Hematopoietic multipotent progenitor cell treated with erythropoietin and hydrocortisone succinate and interleukin-3 and kit ligand, for 8 days (in vitro differentiated cells): ENCODE data around the gene RBM14.
"Not testable (repeated sequence)": the region's sequence is repeated elsewhere in the genome, so short reads cannot be mapped to it uniquely, and the experiment has no call there.

Experiments used
- DNase-seq: peaks from one replicate; pipeline ENCODE4 v3.0.0-alpha.2; 2015

Gene RBM14

GRCh38 chr11:66616379-66617154, at the start of gene RBM14:
Gene RBM14 (plus strand): TSS chr11:66616630. CDS start chr11:66616721, 91 bp downstream.
- DNase-seq = peak; percentile 100

GRCh38 chr11:66567787-66568123, 48.7 kb upstream of the RBM14 start:
- no peak for DNase-seq

- DNase-seq = peak; percentile 80
These were observed 48.1 kb upstream of the RBM14 start, which contains the start of gene CTSF for GRCh38 chr11:66568124-66568916. Gene CTSF (minus strand): TSS chr11:66568606. CDS start chr11:66568486, 120 bp downstream.

- DNase-seq = no peak
These were observed 47.4 kb upstream of the RBM14 start for GRCh38 chr11:66569076-66569475.

GRCh38 chr11:66570079-66570849, 46.2 kb upstream of the RBM14 start:
- no peak for DNase-seq

- DNase-seq = no peak
These were observed 45.6 kb upstream of the RBM14 start for GRCh38 chr11:66570850-66571180.

GRCh38 chr11:66579017-66579606, 37.3 kb upstream of the RBM14 start:
- DNase-seq = peak; percentile 66

- DNase-seq = no peak
These were observed 35.6 kb upstream of the RBM14 start for GRCh38 chr11:66580803-66581202.

- DNase-seq = no peak
These were observed 35.2 kb upstream of the RBM14 start for GRCh38 chr11:66581261-66581660.

- DNase-seq = not testable (repeated sequence)
These were observed 33.8 kb upstream of the RBM14 start for GRCh38 chr11:66582565-66583147.

- DNase-seq = not testable (repeated sequence)
These were observed 31.0 kb upstream of the RBM14 start for GRCh38 chr11:66585447-66585846.

GRCh38 chr11:66586136-66586535, 30.3 kb upstream of the RBM14 start:
- DNase-seq = no peak

GRCh38 chr11:66589315-66589714, 27.1 kb upstream of the RBM14 start:
- DNase-seq = not testable (repeated sequence)

- no peak for DNase-seq
These were observed 26.3 kb upstream of the RBM14 start for GRCh38 chr11:66589996-66590675.

- no peak for DNase-seq
These were observed 25.3 kb upstream of the RBM14 start for GRCh38 chr11:66591175-66591574.

GRCh38 chr11:66592457-66593302, 23.8 kb upstream of the RBM14 start, which contains the start of the genes CCDC87 and CCS:
Gene CCDC87 (minus strand): TSS chr11:66593063. CDS start chr11:66593015, 48 bp downstream.
Gene CCS (plus strand): TSS chr11:66593185. CDS start chr11:66593262, 77 bp downstream.
- peak; percentile 96 for DNase-seq

- DNase-seq = no peak
These were observed 23.2 kb upstream of the RBM14 start for GRCh38 chr11:66593303-66593635.

- no peak for DNase-seq
These were observed 22.8 kb upstream of the RBM14 start for GRCh38 chr11:66593650-66594049.

GRCh38 chr11:66595245-66595904, 21.1 kb upstream of the RBM14 start:
- peak; percentile 91 for DNase-seq

- DNase-seq = no peak
These were observed 17.4 kb upstream of the RBM14 start for GRCh38 chr11:66598993-66599392.
